Gastroesophageal sphincter (tissue), 3 donors: ENCODE measurements around the gene DPP6.

ENCODE experiments used
- EP300 ChIP-seq: sonication (generic); formaldehyde crosslinking; IDR thresholded peaks from one replicate; pipeline ENCODE4 v1.6.1; 2017; ENCODE audit warnings: antibody characterized with exemption, mild to moderate bottlenecking
- TF ChIP-seq, protein P1 (sequence below), 4 experiments: fragments of 200-600 bp in 2 of 4; fragments of 450-650 bp in 2 of 4; sonication (generic) in 1 of 4; IDR thresholded peaks; one replicate each; pipeline ENCODE4 v1.5.1; 2017 to 2019; ENCODE audit warnings: antibody characterized with exemption in 4 of 4, mild to moderate bottlenecking in 2 of 4, moderate library complexity in 2 of 4

DNA sequence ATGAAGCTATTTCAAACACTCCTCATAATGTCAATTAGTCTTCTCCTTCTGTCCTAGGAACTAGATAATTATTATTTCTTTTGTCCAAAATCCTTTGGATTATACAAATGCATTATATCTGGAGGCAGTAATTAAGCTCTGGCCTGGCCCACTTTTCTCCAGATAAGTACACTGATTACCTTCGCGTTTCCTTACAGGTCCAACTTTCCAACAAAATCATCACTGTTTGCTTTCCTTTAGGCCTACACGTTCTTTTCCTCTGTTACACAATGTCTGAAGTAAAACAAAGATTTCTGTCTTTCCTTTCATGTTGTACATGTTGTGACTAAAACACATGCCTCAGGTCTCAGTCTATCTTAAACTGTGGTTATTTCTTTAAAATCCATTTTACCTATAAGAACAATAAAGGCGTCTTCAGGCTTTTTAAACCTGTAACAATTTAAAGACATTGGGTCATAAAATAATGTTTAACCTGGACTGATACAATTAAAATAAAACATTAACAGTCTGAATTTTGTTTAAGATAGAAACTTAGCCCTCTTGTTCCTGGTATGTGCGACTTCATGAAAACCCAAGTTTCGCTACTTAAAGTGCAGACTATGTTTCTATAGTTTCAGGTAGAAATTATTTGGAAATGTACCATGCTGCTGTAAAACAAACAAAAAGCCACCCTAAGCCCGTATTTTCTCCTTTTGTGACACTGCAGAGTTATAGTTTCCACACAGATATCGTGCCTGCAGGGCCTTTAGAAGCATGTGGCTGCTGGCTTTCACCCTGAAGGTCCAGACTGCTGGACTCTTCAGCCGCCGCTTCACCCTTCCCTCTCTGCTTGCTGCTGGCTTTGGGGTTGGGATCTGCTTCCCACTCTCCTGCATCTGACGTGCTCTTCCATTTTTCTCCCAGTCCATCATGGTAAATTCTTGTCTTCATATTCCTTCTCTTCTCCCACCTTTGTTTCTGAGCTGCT is 381.7 kb downstream of the DPP6 start:
- TF ChIP-seq, protein P1, sequence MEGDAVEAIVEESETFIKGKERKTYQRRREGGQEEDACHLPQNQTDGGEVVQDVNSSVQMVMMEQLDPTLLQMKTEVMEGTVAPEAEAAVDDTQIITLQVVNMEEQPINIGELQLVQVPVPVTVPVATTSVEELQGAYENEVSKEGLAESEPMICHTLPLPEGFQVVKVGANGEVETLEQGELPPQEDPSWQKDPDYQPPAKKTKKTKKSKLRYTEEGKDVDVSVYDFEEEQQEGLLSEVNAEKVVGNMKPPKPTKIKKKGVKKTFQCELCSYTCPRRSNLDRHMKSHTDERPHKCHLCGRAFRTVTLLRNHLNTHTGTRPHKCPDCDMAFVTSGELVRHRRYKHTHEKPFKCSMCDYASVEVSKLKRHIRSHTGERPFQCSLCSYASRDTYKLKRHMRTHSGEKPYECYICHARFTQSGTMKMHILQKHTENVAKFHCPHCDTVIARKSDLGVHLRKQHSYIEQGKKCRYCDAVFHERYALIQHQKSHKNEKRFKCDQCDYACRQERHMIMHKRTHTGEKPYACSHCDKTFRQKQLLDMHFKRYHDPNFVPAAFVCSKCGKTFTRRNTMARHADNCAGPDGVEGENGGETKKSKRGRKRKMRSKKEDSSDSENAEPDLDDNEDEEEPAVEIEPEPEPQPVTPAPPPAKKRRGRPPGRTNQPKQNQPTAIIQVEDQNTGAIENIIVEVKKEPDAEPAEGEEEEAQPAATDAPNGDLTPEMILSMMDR (IDR thresholded peaks at IDR 0.05), result no peak
- no peak for TF ChIP-seq EP300
